GM18951 (cell line): Measurements from ENCODE around the gene CD79A.

Experiments
- POLR2A ChIP-seq: IDR thresholded peaks from 4 replicates; pipeline ENCODE4 v1.6.1; 2011; ENCODE audit warnings: mild to moderate bottlenecking; ENCODE audit not compliant: insufficient read length, insufficient read depth; ENCODE audit errors: extremely low read depth
- in situ Hi-C: fragments of 300-500 bp; cut with MboI; formaldehyde crosslinking; loops from one replicate; pipeline ENCODE4 v1.12.0; 2022; ENCODE audit warnings: low sequenced_read_pairs, mixed read lengths, inconsistent platforms; ENCODE audit not compliant: unreplicated experiment

CD79A gene

DNA sequence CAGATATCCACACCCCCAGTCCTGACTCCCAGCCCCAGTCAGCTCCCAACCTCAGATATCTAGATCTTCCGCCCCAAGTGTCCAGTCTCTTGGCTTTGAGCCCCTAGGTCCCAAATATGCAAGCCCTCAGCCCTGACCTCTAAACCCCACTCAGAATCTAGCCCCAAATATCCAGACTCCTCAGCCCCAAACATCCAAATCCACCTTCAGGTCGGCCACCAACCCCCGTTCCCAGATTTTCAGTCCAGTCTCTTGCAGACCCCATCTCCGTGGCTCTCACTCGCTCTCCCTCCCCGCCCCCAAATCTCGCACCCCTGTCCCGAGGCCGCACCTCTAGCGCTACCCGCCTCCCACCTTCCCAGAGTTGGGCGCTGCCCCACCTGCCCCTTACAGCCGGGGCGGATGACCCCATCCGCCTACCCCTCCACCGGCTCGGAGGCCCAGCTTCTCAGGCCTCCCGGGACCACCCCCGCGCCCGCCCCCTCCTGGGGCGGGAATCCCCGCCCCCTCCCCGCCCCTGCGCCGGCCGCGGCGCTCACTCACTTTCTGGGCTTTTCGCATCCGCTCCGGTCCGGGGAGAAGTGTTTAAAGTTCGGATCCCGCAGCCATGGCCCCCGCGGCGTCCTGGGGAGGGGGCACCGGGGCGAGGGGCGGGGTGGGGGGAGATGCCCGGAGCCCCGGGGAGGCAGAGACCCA, 50.6 kb downstream of the CD79A start:
- in situ Hi-C loops, result no loop called here
- TF ChIP-seq POLR2A, result no peak

DNA sequence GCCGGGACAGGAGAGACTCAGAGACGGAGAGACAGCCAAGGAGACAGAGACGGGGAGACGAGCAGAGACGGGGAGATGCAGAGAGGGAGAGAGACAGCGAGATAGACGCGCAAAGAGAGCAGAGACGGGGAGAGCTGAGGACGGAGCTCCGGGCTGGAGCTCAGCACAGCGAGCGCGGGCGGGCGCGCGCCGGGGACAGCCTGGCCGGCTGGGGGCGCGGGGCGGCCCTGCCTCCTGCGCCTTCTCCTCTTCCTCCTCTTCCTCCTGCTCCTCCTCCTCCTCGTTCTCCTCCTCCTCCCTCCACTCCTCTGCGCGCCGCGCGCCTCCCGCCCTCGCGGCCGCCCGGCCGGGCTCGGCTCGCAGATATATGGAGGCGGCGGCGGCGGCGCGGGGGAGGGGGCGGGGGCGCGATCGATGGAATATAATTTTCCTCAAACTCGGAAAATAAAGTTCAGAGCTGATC, 51.2 kb downstream of the CD79A start, which contains the start of gene ERFL:
Gene ERFL, minus strand, starts transcription at position 229 of the 463 bp plus-strand sequence. CDS start 15,530 bp downstream, outside the sequence.
- in situ Hi-C loops, result no loop called here
- no peak for TF ChIP-seq POLR2A

GRCh38 chr19:41928754-41929535, 51.9 kb downstream of the CD79A start:
- in situ Hi-C loops, result no loop called here
- TF ChIP-seq POLR2A, result no peak

- in situ Hi-C loops, result no loop called here
- TF ChIP-seq POLR2A, result no peak
These were observed 52.5 kb downstream of the CD79A start for GRCh38 chr19:41929536-41930071.

DNA sequence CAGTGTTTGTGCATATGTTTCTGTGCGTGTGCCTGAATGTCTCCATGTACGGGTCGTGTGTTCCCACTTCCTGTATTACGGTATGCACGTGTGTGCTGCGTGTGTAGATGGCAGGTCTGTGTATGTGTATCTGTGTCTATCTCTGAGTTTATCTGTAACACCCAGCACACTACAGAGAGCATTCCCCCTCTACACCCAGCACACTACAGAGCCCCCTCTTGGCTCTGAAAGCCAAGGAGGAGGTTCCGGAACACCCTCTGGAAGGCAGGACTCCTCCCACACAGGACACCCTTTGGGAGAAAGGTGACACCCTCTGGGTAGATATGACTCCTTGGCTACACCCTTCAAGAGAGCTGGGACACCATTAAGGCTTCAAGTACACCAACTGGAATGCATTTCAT, 53.2 kb downstream of the CD79A start:
- in situ Hi-C loops, result no loop called here
- no peak for TF ChIP-seq POLR2A
